GM12864 (cell line): ENCODE data around the gene NFIA.
"Not testable (repeated sequence)": the region's sequence is repeated elsewhere in the genome, so short reads cannot be mapped to it uniquely, and the experiment has no call there.

ENCODE experiments used
- DNase-seq: peaks from one replicate; pipeline ENCODE4 v3.0.0-alpha.2; 2011; ENCODE audit warnings: low read depth
- H3K4me3 ChIP-seq: 2 replicates; pipeline ENCODE4 v1.5.1; 2011; ENCODE audit warnings: mild to moderate bottlenecking, low read depth, low read length, control low read depth
- TF ChIP-seq, protein P1 (sequence below): IDR thresholded peaks from 2 replicates; pipeline ENCODE4 v1.5.1; 2011; ENCODE audit warnings: low read depth, mild to moderate bottlenecking, moderate library complexity, low read length, control low read depth, inconsistent platforms; ENCODE audit errors: missing control alignments

The NFIA gene

GRCh38 chr1:61053712-61054600 lies 28.4 kb upstream of the NFIA start:
- DNase-seq: no peak
- peak overlapping the region; percentile 53 for H3K4me3 ChIP-seq
- TF ChIP-seq, protein P1, sequence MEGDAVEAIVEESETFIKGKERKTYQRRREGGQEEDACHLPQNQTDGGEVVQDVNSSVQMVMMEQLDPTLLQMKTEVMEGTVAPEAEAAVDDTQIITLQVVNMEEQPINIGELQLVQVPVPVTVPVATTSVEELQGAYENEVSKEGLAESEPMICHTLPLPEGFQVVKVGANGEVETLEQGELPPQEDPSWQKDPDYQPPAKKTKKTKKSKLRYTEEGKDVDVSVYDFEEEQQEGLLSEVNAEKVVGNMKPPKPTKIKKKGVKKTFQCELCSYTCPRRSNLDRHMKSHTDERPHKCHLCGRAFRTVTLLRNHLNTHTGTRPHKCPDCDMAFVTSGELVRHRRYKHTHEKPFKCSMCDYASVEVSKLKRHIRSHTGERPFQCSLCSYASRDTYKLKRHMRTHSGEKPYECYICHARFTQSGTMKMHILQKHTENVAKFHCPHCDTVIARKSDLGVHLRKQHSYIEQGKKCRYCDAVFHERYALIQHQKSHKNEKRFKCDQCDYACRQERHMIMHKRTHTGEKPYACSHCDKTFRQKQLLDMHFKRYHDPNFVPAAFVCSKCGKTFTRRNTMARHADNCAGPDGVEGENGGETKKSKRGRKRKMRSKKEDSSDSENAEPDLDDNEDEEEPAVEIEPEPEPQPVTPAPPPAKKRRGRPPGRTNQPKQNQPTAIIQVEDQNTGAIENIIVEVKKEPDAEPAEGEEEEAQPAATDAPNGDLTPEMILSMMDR: peak; percentile 3

GRCh38 chr1:61054601-61054993 lies 27.8 kb upstream of the NFIA start:
- TF ChIP-seq, protein P1: no peak
- no peak overlapping the region for H3K4me3 ChIP-seq
- no peak for DNase-seq

DNA sequence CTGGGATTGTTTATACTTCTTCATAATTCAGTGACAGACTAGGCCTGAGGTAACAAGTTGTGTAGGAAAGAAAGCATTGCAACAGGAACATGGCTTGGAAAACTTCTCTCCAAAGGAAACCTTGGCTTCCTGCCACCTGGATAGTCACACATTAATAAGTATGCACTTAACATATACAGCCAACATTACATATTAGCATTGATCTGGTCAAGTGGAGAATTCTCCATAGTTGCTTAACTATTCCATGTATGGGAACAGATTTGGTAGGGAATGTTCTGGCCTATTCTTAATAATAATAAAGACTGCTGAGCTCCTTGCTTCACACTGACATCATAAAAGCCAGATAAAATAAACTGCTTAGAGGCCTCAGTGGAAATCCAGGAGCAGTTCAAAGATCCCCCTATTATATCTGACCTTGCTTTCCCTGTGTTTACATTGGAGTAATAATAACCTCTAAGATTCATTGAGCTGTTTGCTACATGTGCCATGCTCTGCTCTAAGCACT lies 27.2 kb upstream of the NFIA start:
- TF ChIP-seq, protein P1: no peak
- no peak overlapping the region for H3K4me3 ChIP-seq
- DNase-seq: no peak

- TF ChIP-seq, protein P1: no peak
- no peak for DNase-seq
- no peak overlapping the region for H3K4me3 ChIP-seq
Observed at GRCh38 chr1:61056196-61056572, 26.2 kb upstream of the NFIA start.

DNA sequence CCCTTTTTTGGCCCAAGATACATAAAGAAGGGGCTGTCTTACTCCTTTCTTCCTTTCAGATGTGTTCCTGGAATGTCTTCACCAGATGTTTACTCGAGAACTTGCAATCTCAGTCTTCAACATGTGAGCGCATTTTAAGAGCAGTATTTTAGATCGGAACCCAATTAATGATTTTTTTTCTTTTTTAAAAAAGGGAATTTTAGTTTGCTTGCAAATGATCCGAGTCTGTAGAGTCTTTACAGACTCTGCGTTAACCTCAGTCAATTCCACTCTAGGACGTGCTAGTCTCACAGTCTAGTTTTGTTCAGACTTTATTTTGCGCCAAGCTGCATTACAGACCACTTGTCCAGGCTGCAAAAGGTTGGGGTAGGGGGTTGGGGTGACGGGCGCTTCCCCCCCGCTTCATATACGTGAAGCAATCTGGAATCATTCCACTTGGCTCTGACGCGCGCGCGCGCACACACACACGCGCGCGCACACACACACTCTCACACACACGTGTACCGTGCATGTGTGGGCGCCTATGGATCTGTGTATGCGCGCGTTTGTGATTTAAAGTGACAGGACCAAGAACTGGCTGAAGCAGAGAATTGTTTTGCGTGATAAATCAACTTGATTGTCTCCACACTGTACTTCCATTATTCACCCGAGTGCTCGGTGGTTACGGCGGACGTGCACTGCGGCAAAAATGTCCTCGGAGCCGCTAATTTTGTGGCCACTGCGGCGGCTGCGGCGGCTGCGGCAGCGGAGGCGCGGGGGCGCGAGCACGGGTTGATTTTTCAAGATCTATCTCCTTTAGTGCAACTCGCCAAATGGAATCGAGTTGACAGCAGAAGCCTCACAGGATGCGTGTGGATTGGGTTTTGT lies 25.6 kb upstream of the NFIA start:
- no peak for DNase-seq
- TF ChIP-seq, protein P1: no peak
- H3K4me3 ChIP-seq: peak overlapping the region; percentile 52

DNA sequence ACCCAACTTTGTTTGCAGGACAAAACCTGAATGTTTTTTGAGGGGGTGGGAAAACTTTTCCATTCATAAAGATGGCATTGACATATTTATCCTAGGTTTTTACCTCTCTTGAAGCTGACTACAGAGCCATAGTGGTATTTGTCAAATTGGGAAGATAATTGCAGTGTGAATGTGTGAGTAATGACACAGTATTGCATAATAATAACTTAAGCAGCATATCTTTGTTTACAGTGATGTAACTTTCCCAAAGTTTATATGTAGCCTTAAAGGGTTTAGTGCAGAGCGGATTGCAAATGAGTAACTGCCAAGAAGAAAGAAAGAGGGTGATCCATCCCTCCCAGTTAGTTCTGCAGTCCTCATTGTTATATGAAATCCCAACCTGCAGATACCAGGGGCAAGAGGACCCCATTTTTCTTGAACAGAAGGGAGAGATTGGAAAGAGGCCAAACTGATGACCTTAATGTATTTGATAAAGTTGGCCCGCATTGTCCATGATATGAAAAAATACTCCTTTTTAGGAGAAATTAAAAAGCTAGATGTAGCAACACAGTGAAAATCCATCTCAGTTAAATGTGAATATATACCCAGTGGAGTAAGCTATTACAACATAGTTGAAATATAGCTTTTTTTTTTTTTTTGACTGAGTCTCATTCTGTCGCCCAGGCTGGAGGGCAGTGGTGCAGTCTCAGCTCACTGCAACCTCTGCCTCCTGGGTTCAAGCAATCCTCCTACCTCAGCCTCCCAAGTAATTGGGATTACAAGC lies 23.7 kb upstream of the NFIA start:
- H3K4me3 ChIP-seq: no peak overlapping the region
- DNase-seq: no peak
- TF ChIP-seq, protein P1: no peak

- H3K4me3 ChIP-seq, DNase-seq: not testable (repeated sequence)
Observed at GRCh38 chr1:61061601-61062000, 20.8 kb upstream of the NFIA start.
